Neural cell (in vitro differentiated cells): Measurements from ENCODE around the gene TBC1D5. TPM values are rescaled to one million over a fixed set of nuclear protein-coding genes. Genes with fewer than 3 reads are reported as not detected.

Source experiments
- H2AFZ ChIP-seq: fragments of 200-600, 300-800 bp; sonication (generic), shearing (Covaris generic); 2 replicates; pipeline ENCODE4 v1.6.0; 2014; ENCODE audit warnings: low read depth, mild to moderate bottlenecking, antibody characterized with exemption, low read length, moderate library complexity
- H3F3A ChIP-seq: fragments of 200-600 bp; shearing (Covaris generic); 2 replicates; pipeline ENCODE4 v1.6.1; 2016; ENCODE audit warnings: mild to moderate bottlenecking, moderate library complexity, mixed read lengths, antibody characterized with exemption, low read length; ENCODE audit not compliant: insufficient read depth, poor library complexity, severe bottlenecking
- H3K27ac ChIP-seq: fragments of 200-600, 300-800 bp; sonication (generic), shearing (Covaris generic); 2 replicates; pipeline ENCODE4 v1.5.1; 2014; ENCODE audit warnings: mild to moderate bottlenecking, low read length, moderate library complexity
- H3K27me3 ChIP-seq: fragments of 300-800, 200-600 bp; sonication (generic), shearing (Covaris generic); 2 replicates; pipeline ENCODE4 v1.6.0; 2014; ENCODE audit warnings: mild to moderate bottlenecking, low read depth, low read length, moderate library complexity; ENCODE audit not compliant: insufficient read depth
- H3K36me3 ChIP-seq: fragments of 300-800, 200-600 bp; sonication (generic), shearing (Covaris generic); 2 replicates; pipeline ENCODE4 v1.5.1; 2014; ENCODE audit warnings: mild to moderate bottlenecking, antibody characterized with exemption, low read length, moderate library complexity; ENCODE audit not compliant: insufficient read depth
- H3K4me2 ChIP-seq: fragments of 300-800, 200-600 bp; sonication (generic), shearing (Covaris generic); 2 replicates; pipeline ENCODE4 v1.6.0; 2014; ENCODE audit warnings: mild to moderate bottlenecking, low read length
- H3K4me3 ChIP-seq: fragments of 300-800, 200-600 bp; sonication (generic), shearing (Covaris generic); 2 replicates; pipeline ENCODE4 v1.5.1; 2014; ENCODE audit warnings: mild to moderate bottlenecking, low read length, moderate library complexity
- H3K79me2 ChIP-seq: fragments of 200-600 bp; shearing (Covaris generic); replicated peaks from 2 replicates; pipeline ENCODE4 v1.6.0; 2014; ENCODE audit warnings: mild to moderate bottlenecking, low read length, moderate library complexity; ENCODE audit not compliant: insufficient read depth
- H3K9ac ChIP-seq: fragments of 300-800, 200-600 bp; sonication (generic), shearing (Covaris generic); 2 replicates; pipeline ENCODE4 v1.6.1; 2016; ENCODE audit warnings: mild to moderate bottlenecking, low read length, mixed read lengths
- H3K9me2 ChIP-seq: fragments of 200-600 bp; shearing (Covaris generic); 2 replicates; pipeline ENCODE4 v1.6.1; 2016; ENCODE audit warnings: mild to moderate bottlenecking, low read length, mixed read lengths; ENCODE audit not compliant: insufficient read depth
- H3K9me3 ChIP-seq: fragments of 200-600, 300-800 bp; sonication (generic), shearing (Covaris generic); 2 replicates; pipeline ENCODE4 v1.6.1; 2016; ENCODE audit warnings: mild to moderate bottlenecking, mixed run types, low read length, moderate library complexity, mixed read lengths
- H4K20me1 ChIP-seq: fragments of 200-600 bp; shearing (Covaris generic); 2 replicates; pipeline ENCODE4 v1.6.1; 2016; ENCODE audit warnings: mild to moderate bottlenecking, mixed run types; ENCODE audit not compliant: insufficient read depth
- CTCF ChIP-seq: fragments of 450-650 bp; IDR thresholded peaks from 2 replicates; pipeline ENCODE4 v1.5.1; 2014; ENCODE audit warnings: antibody characterized with exemption, mild to moderate bottlenecking, moderate library complexity; ENCODE audit not compliant: poor library complexity, severe bottlenecking
- EP300 ChIP-seq: fragments of 450-650 bp; conservative IDR thresholded peaks from 2 replicates; pipeline ENCODE4 v1.6.1; 2014; ENCODE audit warnings: antibody characterized with exemption, mild to moderate bottlenecking, moderate library complexity; ENCODE audit not compliant: poor library complexity, severe bottlenecking
- EZH2 ChIP-seq: fragments of 200-600, 300-800 bp; shearing (Covaris generic), sonication (generic); IDR thresholded peaks from 2 replicates; pipeline ENCODE4 v1.6.1; 2014; ENCODE audit warnings: antibody characterized with exemption, low read length, borderline replicate concordance, mild to moderate bottlenecking; ENCODE audit not compliant: insufficient read depth, poor library complexity, severe bottlenecking
- MXI1 ChIP-seq: fragments of 450-650 bp; conservative IDR thresholded peaks from 2 replicates; pipeline ENCODE4 v1.6.1; 2014; ENCODE audit warnings: antibody characterized with exemption, mild to moderate bottlenecking; ENCODE audit not compliant: poor library complexity, severe bottlenecking
- POLR2AphosphoS5 ChIP-seq: IDR thresholded peaks from 2 replicates; pipeline ENCODE4 v1.6.1; 2012
- RAD21 ChIP-seq: fragments of 450-650 bp; conservative IDR thresholded peaks from 2 replicates; pipeline ENCODE4 v1.6.1; 2014; ENCODE audit warnings: antibody characterized with exemption, mild to moderate bottlenecking, moderate library complexity
- SMC3 ChIP-seq: fragments of 450-650 bp; conservative IDR thresholded peaks from 2 replicates; pipeline ENCODE4 v1.6.1; 2014; ENCODE audit warnings: antibody characterized with exemption, mild to moderate bottlenecking, moderate library complexity; ENCODE audit not compliant: poor library complexity
- TAF1 ChIP-seq: IDR thresholded peaks from 2 replicates; pipeline ENCODE4 v1.6.1; 2012; ENCODE audit warnings: low read depth
- polyA plus RNA-seq: library from polyadenylated mRNA; depleted of rRNA; stranded (reverse); fragments of >200 nt; gene quantifications from 2 replicates; pipeline ENCODE4 v1.2.3, GENCODE V29; 2014
- TF ChIP-seq, protein P1 (sequence below): IDR thresholded peaks from 2 replicates; pipeline ENCODE4 v1.6.1; 2012; ENCODE audit warnings: borderline replicate concordance

Gene TBC1D5
- polyA plus RNA-seq, 1 donor from 2014 or later, result 28.3 TPM

GRCh38 chr3:17125738-17126442, 616.5 kb downstream of the TBC1D5 start:
- H4K20me1 ChIP-seq, result no peaks in the 10 kb centered on the region
- peaks cover 3% of the 10 kb centered on the region for H3K27me3 ChIP-seq
- H3K9me2 ChIP-seq, result no peaks in the 10 kb centered on the region

GRCh38 chr3:17122758-17123157, 619.7 kb downstream of the TBC1D5 start:
- TF ChIP-seq, protein P1, sequence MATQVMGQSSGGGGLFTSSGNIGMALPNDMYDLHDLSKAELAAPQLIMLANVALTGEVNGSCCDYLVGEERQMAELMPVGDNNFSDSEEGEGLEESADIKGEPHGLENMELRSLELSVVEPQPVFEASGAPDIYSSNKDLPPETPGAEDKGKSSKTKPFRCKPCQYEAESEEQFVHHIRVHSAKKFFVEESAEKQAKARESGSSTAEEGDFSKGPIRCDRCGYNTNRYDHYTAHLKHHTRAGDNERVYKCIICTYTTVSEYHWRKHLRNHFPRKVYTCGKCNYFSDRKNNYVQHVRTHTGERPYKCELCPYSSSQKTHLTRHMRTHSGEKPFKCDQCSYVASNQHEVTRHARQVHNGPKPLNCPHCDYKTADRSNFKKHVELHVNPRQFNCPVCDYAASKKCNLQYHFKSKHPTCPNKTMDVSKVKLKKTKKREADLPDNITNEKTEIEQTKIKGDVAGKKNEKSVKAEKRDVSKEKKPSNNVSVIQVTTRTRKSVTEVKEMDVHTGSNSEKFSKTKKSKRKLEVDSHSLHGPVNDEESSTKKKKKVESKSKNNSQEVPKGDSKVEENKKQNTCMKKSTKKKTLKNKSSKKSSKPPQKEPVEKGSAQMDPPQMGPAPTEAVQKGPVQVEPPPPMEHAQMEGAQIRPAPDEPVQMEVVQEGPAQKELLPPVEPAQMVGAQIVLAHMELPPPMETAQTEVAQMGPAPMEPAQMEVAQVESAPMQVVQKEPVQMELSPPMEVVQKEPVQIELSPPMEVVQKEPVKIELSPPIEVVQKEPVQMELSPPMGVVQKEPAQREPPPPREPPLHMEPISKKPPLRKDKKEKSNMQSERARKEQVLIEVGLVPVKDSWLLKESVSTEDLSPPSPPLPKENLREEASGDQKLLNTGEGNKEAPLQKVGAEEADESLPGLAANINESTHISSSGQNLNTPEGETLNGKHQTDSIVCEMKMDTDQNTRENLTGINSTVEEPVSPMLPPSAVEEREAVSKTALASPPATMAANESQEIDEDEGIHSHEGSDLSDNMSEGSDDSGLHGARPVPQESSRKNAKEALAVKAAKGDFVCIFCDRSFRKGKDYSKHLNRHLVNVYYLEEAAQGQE, result no peak
- TF ChIP-seq CTCF, result no peak
- no peaks in the 10 kb centered on the region for H3K9me2 ChIP-seq
- H2AFZ ChIP-seq, result no peak overlapping the region
- no peak overlapping the region for H3K4me2 ChIP-seq
- H3K9me3 ChIP-seq, result no peaks in the 10 kb centered on the region
- H3K79me2 ChIP-seq, result no peaks in the 10 kb centered on the region
- H3K9ac ChIP-seq, result no peak overlapping the region
- no peak overlapping the region for H3K4me3 ChIP-seq
- no peaks in the 10 kb centered on the region for H3K36me3 ChIP-seq
- H4K20me1 ChIP-seq, result no peaks in the 10 kb centered on the region
- H3K27me3 ChIP-seq, result peaks cover 3% of the 10 kb centered on the region
- H3K27ac ChIP-seq, result no peak overlapping the region
- H3F3A ChIP-seq, result no peaks in the 10 kb centered on the region

More at GRCh38 chr3:17125738-17126442, 616.5 kb downstream of the TBC1D5 start:
- H3K4me2 ChIP-seq, result no peak overlapping the region
- H3K27ac ChIP-seq, result no peak overlapping the region
- no peaks in the 10 kb centered on the region for H3K79me2 ChIP-seq
- H3K9ac ChIP-seq, result no peak overlapping the region
- H3K4me3 ChIP-seq, result no peak overlapping the region
- H2AFZ ChIP-seq, result no peak overlapping the region
- no peak for TF ChIP-seq EZH2
- no peak for TF ChIP-seq EP300
- TF ChIP-seq RAD21, result no peak
- no peak for TF ChIP-seq SMC3
- no peak for TF ChIP-seq POLR2AphosphoS5
- no peak for TF ChIP-seq TAF1
- no peak for TF ChIP-seq MXI1
- TF ChIP-seq, protein P1, result no peak
- TF ChIP-seq CTCF, result no peak
- no peaks in the 10 kb centered on the region for H3F3A ChIP-seq
- H3K36me3 ChIP-seq, result no peaks in the 10 kb centered on the region
- H3K9me3 ChIP-seq, result no peaks in the 10 kb centered on the region
